Effector memory CD8-positive, alpha-beta T cell (primary cell): ENCODE data around the gene RGS6.

Experiments
- ATAC-seq: fragments of 150-1000 bp; cut with Tn5 transposase; replicated peaks from 2 replicates; pipeline ENCODE4 v1.10.0; 2021; ENCODE audit warnings: mild to moderate bottlenecking, moderate library complexity
- DNase-seq, 3 experiments: peaks; one replicate each; pipeline ENCODE4 v3.0.0; 2021
- H3K27ac Mint-ChIP-seq, 2 donors: one replicate each; pipeline ENCODE4 v1.8.0; 2022; ENCODE audit warnings: mild to moderate bottlenecking in 2 of 2, mixed read lengths in 2 of 2, moderate library complexity in 2 of 2
- H3K27me3 Mint-ChIP-seq, 2 donors: one replicate each; pipeline ENCODE4 v1.8.0; 2022; ENCODE audit warnings: mixed read lengths in 2 of 2
- H3K36me3 Mint-ChIP-seq: one replicate; pipeline ENCODE4 v1.8.0; 2022; ENCODE audit warnings: mild to moderate bottlenecking, moderate library complexity, mixed read lengths; ENCODE audit not compliant: insufficient read depth
- H3K4me1 Mint-ChIP-seq, 2 donors: one replicate each; pipeline ENCODE4 v1.8.0; 2022; ENCODE audit warnings: low read depth in 2 of 2, mixed read lengths in 2 of 2
- H3K4me3 Mint-ChIP-seq, 2 donors: one replicate each; pipeline ENCODE4 v1.8.0; 2022; ENCODE audit warnings: mild to moderate bottlenecking in 2 of 2, mixed read lengths in 2 of 2, moderate library complexity in 2 of 2
- H3K9me3 Mint-ChIP-seq, 2 donors: one replicate each; pipeline ENCODE4 v1.8.0; 2022; ENCODE audit warnings: mixed read lengths in 2 of 2

The RGS6 gene

DNA sequence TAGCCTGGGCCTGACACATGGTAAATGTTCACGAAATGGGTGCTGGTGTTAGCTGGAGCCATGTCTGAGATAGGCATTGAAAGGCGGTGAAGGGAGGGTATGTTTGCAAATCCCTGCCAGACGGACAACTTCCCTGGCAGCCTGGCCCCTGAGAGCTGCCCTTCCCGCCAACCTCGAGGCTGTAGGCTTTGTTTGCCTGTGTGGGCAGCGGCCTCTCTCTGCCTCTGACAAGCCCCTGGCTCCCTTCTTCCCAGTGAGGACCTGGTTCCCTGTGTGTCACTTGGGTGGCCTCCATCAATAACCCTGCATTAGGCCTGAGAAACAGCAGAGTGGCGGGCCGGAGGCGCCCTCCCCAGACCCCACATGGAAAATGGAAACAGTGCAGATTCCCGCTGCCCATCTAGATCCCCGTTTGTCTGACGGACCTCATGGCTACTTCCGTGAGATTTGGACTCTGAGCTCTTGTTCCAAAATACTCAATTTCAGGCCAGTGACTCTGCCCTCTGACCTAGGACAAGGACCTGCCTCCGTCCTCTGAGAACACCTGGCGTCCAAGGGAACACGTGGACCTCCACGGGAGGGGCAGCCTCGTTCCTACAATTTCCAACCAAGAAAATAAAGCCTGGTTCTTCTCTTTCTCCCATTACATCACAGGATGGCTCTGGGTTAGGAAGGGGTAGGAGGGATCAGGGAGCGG lies 636.2 kb downstream of the RGS6 start:
- ATAC-seq = no peak
- no peak overlapping the region for H3K4me3 Mint-ChIP-seq

DNA sequence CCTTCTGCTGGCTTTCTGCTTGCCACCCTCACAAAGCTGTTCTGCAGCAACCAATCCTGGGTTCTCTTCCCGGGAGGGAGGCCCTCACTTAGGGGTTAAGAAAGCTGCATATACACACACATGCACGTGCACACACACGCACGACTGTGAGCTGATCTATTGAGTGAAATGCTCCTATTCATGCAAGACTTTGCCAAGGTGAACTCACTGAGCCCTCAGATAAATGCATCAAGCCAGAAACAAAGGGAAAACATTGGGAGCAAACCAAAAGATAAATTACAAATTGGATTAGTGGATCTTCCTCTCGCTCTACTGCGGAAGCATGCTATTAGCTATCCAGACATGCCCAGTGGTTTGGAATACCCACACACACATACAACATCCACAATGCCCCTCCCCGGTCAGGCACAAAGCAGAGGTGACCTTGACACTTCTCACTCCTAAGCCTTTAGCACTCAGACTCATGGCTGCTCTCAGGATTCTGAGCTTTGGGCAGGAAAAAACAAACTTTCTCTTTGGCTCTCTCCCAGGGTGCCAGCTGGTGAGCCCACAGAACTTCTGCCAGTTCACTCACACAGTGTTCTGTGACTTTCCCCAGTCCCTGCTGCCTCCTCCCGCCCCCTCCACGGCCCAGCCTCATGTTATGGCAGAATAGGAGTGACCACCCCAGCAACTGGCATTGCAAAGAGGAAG lies 641.6 kb downstream of the RGS6 start:
- ATAC-seq = no peak
- H3K27me3 Mint-ChIP-seq = peaks cover 23 to 41% of the 10 kb centered on the region in 2 donors
- no peak for DNase-seq

More for the DNA sequence above, 636.2 kb downstream of the RGS6 start:
- peaks cover 24 to 47% of the 10 kb centered on the region in 2 donors for H3K27me3 Mint-ChIP-seq
- H3K9me3 Mint-ChIP-seq = no peaks in the 10 kb centered on the region
- no peak for DNase-seq
- H3K4me1 Mint-ChIP-seq = no peaks in the 10 kb centered on the region
- H3K27ac Mint-ChIP-seq = no peak overlapping the region
- H3K36me3 Mint-ChIP-seq = no peaks in the 10 kb centered on the region

DNA sequence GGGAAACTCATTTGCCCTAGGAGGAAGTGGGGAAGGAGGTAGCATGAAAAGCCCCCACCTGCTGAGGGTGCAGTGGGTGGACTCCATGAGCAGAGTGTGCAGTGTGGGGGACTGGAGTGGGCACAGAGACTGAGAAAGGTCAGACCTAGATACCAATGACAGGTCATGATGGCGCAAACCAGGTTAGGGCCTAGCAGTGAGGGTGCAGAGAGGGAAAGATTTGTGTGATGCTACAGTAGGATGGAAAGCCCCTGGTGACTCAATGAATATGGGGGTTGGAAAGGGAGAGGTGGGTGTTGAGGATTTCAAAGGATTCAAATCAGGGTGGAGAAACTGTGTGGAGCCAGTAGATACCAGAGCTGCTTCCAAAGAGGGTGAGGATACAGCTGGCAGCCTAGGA lies 642.5 kb downstream of the RGS6 start:
- Mint-ChIP-seq H3K4me3 (no peak overlapping the region), H3K27me3 (peaks cover 23 to 38% of the 10 kb centered on the region in 2 donors), H3K27ac (no peak overlapping the region), H3K36me3 (no peaks in the 10 kb centered on the region), H3K9me3 (no peaks in the 10 kb centered on the region), H3K4me1 (peaks cover 0 to 8% of the 10 kb centered on the region in 2 donors)
- no peak for DNase-seq
- ATAC-seq = no peak

More for the DNA sequence above, 641.6 kb downstream of the RGS6 start:
- Mint-ChIP-seq H3K36me3 (no peaks in the 10 kb centered on the region), H3K27ac (no peak overlapping the region), H3K9me3 (no peaks in the 10 kb centered on the region), H3K4me3 (no peak overlapping the region), H3K4me1 (peaks cover 0 to 5% of the 10 kb centered on the region in 2 donors)

DNA sequence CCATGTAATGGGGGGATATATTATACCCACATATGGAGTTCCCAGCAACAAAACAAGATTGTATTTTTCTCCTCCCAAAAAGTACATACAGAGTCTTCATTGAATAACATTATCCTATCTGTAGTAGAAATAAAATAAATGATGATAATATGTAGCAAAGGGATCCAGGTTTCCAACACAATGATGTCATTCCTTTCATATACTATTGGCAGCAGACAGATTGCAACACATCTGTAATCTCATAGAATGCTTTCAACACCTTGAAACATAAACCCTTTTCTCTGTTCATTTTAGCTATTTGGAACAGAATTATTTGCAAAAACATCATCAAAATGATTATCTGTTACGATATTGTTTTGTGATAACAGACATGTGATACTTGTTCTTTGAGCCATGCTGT lies 644.0 kb downstream of the RGS6 start:
- H3K27me3 Mint-ChIP-seq = peaks cover 20 to 43% of the 10 kb centered on the region in 2 donors
- DNase-seq (no peak), ATAC-seq (no peak)
- no peaks in the 10 kb centered on the region for H3K36me3 Mint-ChIP-seq
- H3K27ac Mint-ChIP-seq = no peak overlapping the region
- no peak overlapping the region for H3K4me3 Mint-ChIP-seq
- peaks cover 0 to 8% of the 10 kb centered on the region in 2 donors for H3K4me1 Mint-ChIP-seq
- H3K9me3 Mint-ChIP-seq = no peaks in the 10 kb centered on the region

DNA sequence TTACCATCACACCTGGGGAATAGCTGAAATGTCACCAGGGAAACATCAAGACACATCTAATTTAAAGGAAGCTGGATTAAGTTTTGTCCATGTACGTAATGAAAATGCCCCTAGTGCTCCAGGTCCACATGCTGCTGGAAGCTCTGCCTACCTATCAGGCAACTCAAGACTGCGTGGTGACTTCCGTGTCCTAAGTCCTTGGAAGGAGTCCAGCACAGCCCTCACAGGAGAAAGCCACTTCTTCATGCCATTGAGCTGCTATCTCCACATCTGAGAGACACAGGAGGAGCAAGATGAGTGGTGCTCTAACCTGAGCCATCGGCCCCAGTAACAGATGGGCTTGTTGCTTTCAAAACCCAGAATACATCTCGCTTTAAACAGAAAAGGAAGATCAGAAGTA lies 645.3 kb downstream of the RGS6 start:
- H3K27me3 Mint-ChIP-seq = peaks cover 13 to 52% of the 10 kb centered on the region in 2 donors
- H3K27ac Mint-ChIP-seq = no peak overlapping the region
- H3K4me1 Mint-ChIP-seq = peaks cover 0 to 12% of the 10 kb centered on the region in 2 donors

DNA sequence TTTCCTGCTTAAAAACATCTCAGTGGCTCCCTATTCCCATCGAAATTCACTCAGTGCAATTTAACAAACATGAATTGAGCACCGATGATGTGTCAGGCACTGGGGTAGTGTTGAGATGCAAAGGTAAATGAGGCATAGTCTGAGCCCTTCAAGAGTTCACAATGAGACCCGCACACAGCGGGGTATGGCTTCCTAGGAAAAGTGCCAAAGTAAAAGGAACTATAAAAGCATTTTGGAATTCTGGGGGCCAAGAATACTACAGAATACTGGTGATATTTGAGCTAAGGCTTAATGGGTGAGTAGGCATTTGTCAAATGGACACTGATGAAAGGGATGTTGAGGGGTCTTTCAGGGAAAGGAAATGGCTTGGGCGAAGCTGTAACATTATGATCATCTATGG lies 646.3 kb downstream of the RGS6 start:
- peaks cover 0 to 12% of the 10 kb centered on the region in 2 donors for H3K4me1 Mint-ChIP-seq
- peaks cover 12 to 52% of the 10 kb centered on the region in 2 donors for H3K27me3 Mint-ChIP-seq
- H3K9me3 Mint-ChIP-seq = no peaks in the 10 kb centered on the region
- ATAC-seq (no peak), DNase-seq (no peak)
- H3K36me3 Mint-ChIP-seq = no peaks in the 10 kb centered on the region
- no peak overlapping the region for H3K27ac Mint-ChIP-seq
- H3K4me3 Mint-ChIP-seq = no peak overlapping the region

More for the DNA sequence above, 645.3 kb downstream of the RGS6 start:
- no peaks in the 10 kb centered on the region for H3K9me3 Mint-ChIP-seq
- no peak overlapping the region for H3K4me3 Mint-ChIP-seq
- no peaks in the 10 kb centered on the region for H3K36me3 Mint-ChIP-seq
- DNase-seq (no peak), ATAC-seq (no peak)

DNA sequence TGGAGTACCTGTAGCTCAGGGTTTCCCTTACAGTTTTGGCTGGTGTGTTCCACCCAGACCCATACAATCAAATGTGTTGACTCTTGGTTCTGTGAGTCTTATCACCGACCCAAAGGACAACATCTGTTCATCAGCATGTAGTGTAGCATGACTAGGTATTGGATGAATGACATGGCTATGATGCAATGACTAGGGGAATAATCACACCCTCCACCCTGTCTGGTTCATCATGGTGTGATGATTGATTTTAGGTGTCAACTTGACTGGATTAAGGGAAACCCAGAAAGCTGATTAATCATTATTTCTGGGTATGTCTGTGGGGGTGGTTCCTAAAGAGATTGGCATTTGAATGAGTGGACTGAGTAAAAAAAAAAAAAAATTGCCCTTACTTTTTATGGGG lies 650.4 kb downstream of the RGS6 start:
- Mint-ChIP-seq H3K4me3 (no peak overlapping the region), H3K9me3 (no peaks in the 10 kb centered on the region), H3K27ac (no peak overlapping the region), H3K27me3 (peaks cover 10 to 63% of the 10 kb centered on the region in 2 donors), H3K36me3 (peaks cover 5% of the 10 kb centered on the region), H3K4me1 (peaks cover 0 to 7% of the 10 kb centered on the region in 2 donors)
- DNase-seq (no peak), ATAC-seq (no peak)

DNA sequence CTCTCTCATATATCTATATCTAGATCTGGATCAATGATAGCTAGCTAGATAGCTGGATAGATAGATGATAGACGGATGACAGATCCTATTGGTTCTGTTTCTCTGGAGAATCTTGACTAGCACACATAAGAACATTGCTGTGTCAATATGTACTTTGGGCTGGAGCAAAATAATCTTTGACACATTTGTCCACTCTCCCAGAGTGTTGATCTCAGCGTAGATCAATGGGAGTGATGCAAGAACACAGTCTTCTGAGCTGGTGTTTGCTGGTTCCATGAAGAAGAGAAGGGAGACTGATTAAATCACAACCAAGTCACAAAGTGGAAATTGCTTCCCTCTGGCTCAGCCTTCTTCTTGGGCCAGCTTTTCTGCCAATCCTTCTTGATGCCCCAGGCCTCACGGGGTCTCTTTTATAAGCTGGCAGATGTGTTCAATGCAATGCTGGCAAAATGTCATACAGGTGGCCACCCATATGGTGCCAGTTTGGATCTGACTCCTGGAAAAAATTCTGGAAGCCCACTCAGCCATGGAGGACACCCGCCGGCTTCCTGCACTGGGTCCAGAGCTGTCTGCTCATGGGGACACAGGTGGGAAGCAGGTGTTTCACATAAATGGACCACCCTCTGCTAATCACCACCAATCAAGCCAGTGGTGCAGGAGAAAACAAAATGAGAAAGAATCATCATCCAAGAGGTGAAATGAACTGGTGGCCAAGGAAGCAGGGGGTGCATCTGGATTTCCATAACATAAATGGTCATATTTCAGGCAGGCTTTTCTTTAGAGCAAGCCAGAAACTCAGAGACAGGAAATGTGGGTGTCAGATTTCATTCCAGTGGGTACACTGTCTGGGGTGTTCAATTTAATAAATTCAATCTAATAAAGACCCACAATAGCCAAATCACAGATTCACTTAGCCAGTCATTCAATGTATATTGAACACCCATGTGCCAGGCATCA lies 651.4 kb downstream of the RGS6 start:
- ATAC-seq = no peak
- no peak for DNase-seq
- H3K4me1 Mint-ChIP-seq = peaks cover 0 to 7% of the 10 kb centered on the region in 2 donors
- H3K27ac Mint-ChIP-seq = no peak overlapping the region
- no peaks in the 10 kb centered on the region for H3K9me3 Mint-ChIP-seq
- H3K27me3 Mint-ChIP-seq = peaks cover 10 to 53% of the 10 kb centered on the region in 2 donors
- H3K4me3 Mint-ChIP-seq = no peak overlapping the region
- H3K36me3 Mint-ChIP-seq = peaks cover 5% of the 10 kb centered on the region

DNA sequence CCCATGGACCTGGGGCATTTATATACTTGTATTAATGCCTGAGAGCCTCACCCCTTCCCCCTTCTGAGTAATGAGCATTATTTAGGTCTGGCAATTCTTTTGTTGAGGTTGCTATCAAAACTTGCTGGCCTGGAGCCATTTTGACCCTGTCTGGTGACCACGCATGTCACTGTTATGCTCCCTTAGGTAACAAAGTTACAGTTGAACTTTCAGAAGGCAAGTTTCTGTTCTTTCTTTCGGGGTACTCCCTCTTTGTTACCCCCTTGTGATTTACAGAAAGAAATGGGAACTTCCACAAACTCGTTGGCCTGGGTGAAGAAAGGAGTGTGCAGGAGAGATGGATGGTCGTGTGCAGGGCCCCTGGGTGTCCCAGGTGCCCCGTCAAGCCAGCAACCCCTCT lies 656.3 kb downstream of the RGS6 start:
- no peak overlapping the region for H3K4me3 Mint-ChIP-seq
- no peak for DNase-seq
- no peak for ATAC-seq
- H3K9me3 Mint-ChIP-seq = no peaks in the 10 kb centered on the region
- peaks cover 5% of the 10 kb centered on the region for H3K36me3 Mint-ChIP-seq
- H3K27me3 Mint-ChIP-seq = peaks cover 33 to 50% of the 10 kb centered on the region in 2 donors
- no peak overlapping the region for H3K27ac Mint-ChIP-seq
- H3K4me1 Mint-ChIP-seq = peaks cover 22 to 28% of the 10 kb centered on the region in 2 donors

DNA sequence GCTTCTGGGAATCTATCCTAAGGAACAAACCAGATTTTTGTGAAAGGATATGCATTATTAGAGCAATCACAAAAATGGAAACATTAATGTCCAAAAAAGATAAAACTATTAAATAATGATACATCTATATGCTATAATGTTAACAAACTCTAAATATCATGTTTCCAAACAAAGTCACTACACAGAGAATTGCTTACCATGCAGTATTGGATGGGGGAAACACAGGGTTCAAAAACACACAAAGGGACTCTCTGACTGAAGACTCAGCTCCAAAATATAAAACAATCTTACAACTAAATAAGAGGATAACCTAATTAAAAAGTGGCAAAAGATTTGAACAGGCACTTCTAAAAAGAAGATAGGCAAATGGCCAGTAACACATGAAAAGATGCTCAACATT lies 657.4 kb downstream of the RGS6 start:
- H3K36me3 Mint-ChIP-seq = peaks cover 5% of the 10 kb centered on the region
- H3K27ac Mint-ChIP-seq = no peak overlapping the region
- H3K4me1 Mint-ChIP-seq = peaks cover 30 to 37% of the 10 kb centered on the region in 2 donors
- ATAC-seq (no peak), DNase-seq (no peak)
- H3K9me3 Mint-ChIP-seq = no peaks in the 10 kb centered on the region
- no peak overlapping the region for H3K4me3 Mint-ChIP-seq
- peaks cover 24 to 39% of the 10 kb centered on the region in 2 donors for H3K27me3 Mint-ChIP-seq

DNA sequence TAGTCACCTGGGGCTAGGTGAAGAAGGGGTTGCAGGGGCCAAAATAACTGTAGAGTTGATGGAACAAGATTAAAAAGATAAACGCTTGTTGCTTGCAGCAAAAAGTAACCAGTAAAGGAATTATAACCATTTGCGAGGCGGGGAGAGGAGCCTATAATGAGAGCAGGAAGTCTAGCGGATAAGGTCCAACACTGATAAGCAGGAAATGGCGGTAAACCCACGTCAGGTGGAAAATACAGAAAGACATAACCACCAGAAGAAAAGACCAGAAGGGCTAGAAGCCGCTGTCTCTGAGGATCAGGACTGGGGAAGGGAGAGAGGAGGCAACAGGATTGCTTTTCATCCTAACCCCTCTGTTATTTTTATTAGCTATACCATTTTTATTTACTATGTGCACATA lies 658.3 kb downstream of the RGS6 start:
- peaks cover 5% of the 10 kb centered on the region for H3K36me3 Mint-ChIP-seq
- peak; percentile 43 for ATAC-seq
- no peaks in the 10 kb centered on the region for H3K9me3 Mint-ChIP-seq
- peak; percentile 9 to 15 (median 10) for DNase-seq
- H3K27me3 Mint-ChIP-seq = peaks cover 24 to 30% of the 10 kb centered on the region in 2 donors
- H3K4me1 Mint-ChIP-seq = peaks cover 36 to 46% of the 10 kb centered on the region in 2 donors
- peak overlapping the region; percentile 53 to 63 for H3K4me3 Mint-ChIP-seq
- no peak overlapping the region for H3K27ac Mint-ChIP-seq

DNA sequence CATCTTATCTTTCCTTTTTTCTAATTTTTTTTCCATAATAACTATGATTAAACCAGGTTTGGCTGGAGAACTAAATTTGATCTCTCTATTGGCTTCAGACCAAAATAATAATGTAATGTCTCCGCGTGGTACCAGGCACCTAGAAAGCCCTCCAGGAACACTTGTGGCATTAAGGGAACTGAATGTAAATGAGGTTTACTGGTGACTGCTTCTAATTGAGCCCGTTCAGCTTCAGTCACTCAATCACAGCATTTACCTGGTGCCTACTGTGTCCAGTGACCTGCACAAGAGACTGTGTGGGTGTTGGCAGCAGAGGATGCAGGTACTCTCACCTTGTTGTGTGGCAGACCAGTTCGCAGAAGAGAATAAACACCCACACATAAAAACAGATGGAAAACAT lies 659.2 kb downstream of the RGS6 start:
- peaks cover 40 to 50% of the 10 kb centered on the region in 2 donors for H3K4me1 Mint-ChIP-seq
- peaks cover 1% of the 10 kb centered on the region for H3K36me3 Mint-ChIP-seq
- H3K27me3 Mint-ChIP-seq = peaks cover 29 to 30% of the 10 kb centered on the region in 2 donors
- no peak for DNase-seq
- no peaks in the 10 kb centered on the region for H3K9me3 Mint-ChIP-seq
- peak overlapping the region in 1 of 2 donors; percentile 26 for H3K27ac Mint-ChIP-seq
- ATAC-seq = no peak
- H3K4me3 Mint-ChIP-seq = no peak overlapping the region
